Skeletal muscle cell (primary cell): ENCODE results near the gene FOCAD.
A peak's percentile ranks its signal among the peaks of the same experiment; 100 is the strongest.
"Not testable (repeated sequence)": the region's sequence is repeated elsewhere in the genome, so short reads cannot be mapped to it uniquely, and the experiment has no call there.

Experiments used
- DNase-seq: peaks from one replicate; pipeline ENCODE4 v3.0.0-alpha.2; 2010; ENCODE audit warnings: low read depth
- H3K4me3 ChIP-seq: 2 replicates; pipeline ENCODE4 v1.5.1; 2011; ENCODE audit warnings: low read depth, mild to moderate bottlenecking, control low read depth, low read length, moderate library complexity

FOCAD gene

GRCh38 chr9:20940447-20941173 lies 256.6 kb downstream of the FOCAD start:
- H3K4me3 ChIP-seq, result no peak overlapping the region
- DNase-seq, result no peak

- H3K4me3 ChIP-seq, result no peak overlapping the region
- peak; percentile 2 for DNase-seq
Observed at GRCh38 chr9:20941174-20941690, 257.2 kb downstream of the FOCAD start.

- H3K4me3 ChIP-seq, result no peak overlapping the region
- DNase-seq, result no peak
Observed at GRCh38 chr9:20944507-20944906, 260.4 kb downstream of the FOCAD start.

GRCh38 chr9:20945269-20945668 lies 261.2 kb downstream of the FOCAD start:
- H3K4me3 ChIP-seq, result no peak overlapping the region
- no peak for DNase-seq

- no peak for DNase-seq
- no peak overlapping the region for H3K4me3 ChIP-seq
Observed at GRCh38 chr9:20945856-20946255, 261.8 kb downstream of the FOCAD start.

- no peak for DNase-seq
- H3K4me3 ChIP-seq, result no peak overlapping the region
Observed at GRCh38 chr9:20948703-20949102, 264.6 kb downstream of the FOCAD start.

- DNase-seq, result no peak
- H3K4me3 ChIP-seq, result no peak overlapping the region
Observed at GRCh38 chr9:20950707-20951106, 266.6 kb downstream of the FOCAD start.

GRCh38 chr9:20962536-20963225 lies 278.6 kb downstream of the FOCAD start:
- no peak for DNase-seq
- H3K4me3 ChIP-seq, result no peak overlapping the region

- DNase-seq, result no peak
- H3K4me3 ChIP-seq, result no peak overlapping the region
Observed at GRCh38 chr9:20972684-20973083, 288.6 kb downstream of the FOCAD start.

GRCh38 chr9:20973246-20973947 lies 289.3 kb downstream of the FOCAD start:
- DNase-seq, H3K4me3 ChIP-seq: not testable (repeated sequence)

GRCh38 chr9:20974191-20974938 lies 290.3 kb downstream of the FOCAD start:
- H3K4me3 ChIP-seq, DNase-seq: not testable (repeated sequence)

GRCh38 chr9:20978249-20978648 lies 294.2 kb downstream of the FOCAD start:
- no peak overlapping the region for H3K4me3 ChIP-seq
- DNase-seq, result no peak

- H3K4me3 ChIP-seq, result no peak overlapping the region
- peak; percentile 72 for DNase-seq
Observed at GRCh38 chr9:20980832-20981455, 296.9 kb downstream of the FOCAD start.

- no peak overlapping the region for H3K4me3 ChIP-seq
- peak; percentile 41 for DNase-seq
Observed at GRCh38 chr9:20981486-20981885, 297.4 kb downstream of the FOCAD start.

- H3K4me3 ChIP-seq, result no peak overlapping the region
- no peak for DNase-seq
Observed at GRCh38 chr9:20984506-20984905, 300.4 kb downstream of the FOCAD start.

GRCh38 chr9:20985851-20986600 lies 302.0 kb downstream of the FOCAD start:
- no peak overlapping the region for H3K4me3 ChIP-seq
- DNase-seq, result no peak

- DNase-seq, result no peak
- H3K4me3 ChIP-seq, result no peak overlapping the region
Observed at GRCh38 chr9:20987521-20987920, 303.5 kb downstream of the FOCAD start.

GRCh38 chr9:20988061-20988460 lies 304.0 kb downstream of the FOCAD start:
- H3K4me3 ChIP-seq, result no peak overlapping the region
- no peak for DNase-seq
